Right ventricle myocardium superior (tissue), 1 donor: ENCODE data around the gene NOS1AP. TPM values are rescaled to one million over a fixed set of nuclear protein-coding genes. Genes with fewer than 3 reads are reported as not detected.
"Not testable (repeated sequence)": the region's sequence is repeated elsewhere in the genome, so short reads cannot be mapped to it uniquely, and the experiment has no call there.

Experiments
- ATAC-seq: fragments of 200-7000 bp; cut with Tn5 transposase; one replicate; pipeline ENCODE4 v1.9.1; 2020; ENCODE audit warnings: mild to moderate bottlenecking; ENCODE audit not compliant: poor library complexity
- DNase-seq: peaks from one replicate; pipeline ENCODE4 v3.0.0-alpha.2; 2020
- intact Hi-C: fragments of 100-400 bp; cut with DNase I; formaldehyde crosslinking; loops from one replicate; pipeline ENCODE4 v1.11.2; 2022
- total RNA-seq: library from RNA; stranded (reverse); fragmentation: NEBNext Ultra II Directional; extraction: Animal tissue kit (Norgen Biotek cat#: 25700); gene quantifications from one replicate; pipeline ENCODE4 v1.2.1, GENCODE V29; 2021
- donor health status: DM: no; HTN: yes; CAD: no; lungs with severe emphysema.

NOS1AP gene
- total RNA-seq, 1 donor from 2014 or later, result 4.6 TPM

- DNase-seq (no peak), ATAC-seq (no peak)
- intact Hi-C loops, result no loop called here
These were observed 11.8 kb downstream of the NOS1AP start for GRCh38 chr1:162081316-162081715.

- ATAC-seq, intact Hi-C loops, DNase-seq: not testable (repeated sequence)
These were observed 12.6 kb downstream of the NOS1AP start for GRCh38 chr1:162082080-162082479.

- intact Hi-C loops, result no loop called here
- ATAC-seq, result no peak
- no peak for DNase-seq
These were observed 13.8 kb downstream of the NOS1AP start for GRCh38 chr1:162083273-162083672.

- intact Hi-C loops, result no loop called here
- DNase-seq, result no peak
- no peak for ATAC-seq
These were observed 16.5 kb downstream of the NOS1AP start for GRCh38 chr1:162085991-162086390.

GRCh38 chr1:162087111-162087510 lies 17.6 kb downstream of the NOS1AP start:
- ATAC-seq (no peak), DNase-seq (no peak)
- intact Hi-C loops, result no loop called here

GRCh38 chr1:162087574-162087973 lies 18.1 kb downstream of the NOS1AP start:
- ATAC-seq (no peak), DNase-seq (no peak)
- intact Hi-C loops, result no loop called here

- ATAC-seq, result no peak
- intact Hi-C loops, result no loop called here
- no peak for DNase-seq
These were observed 18.9 kb downstream of the NOS1AP start for GRCh38 chr1:162088281-162088969.

- ATAC-seq (no peak), DNase-seq (no peak)
- intact Hi-C loops, result no loop called here
These were observed 20.3 kb downstream of the NOS1AP start for GRCh38 chr1:162089748-162090147.

GRCh38 chr1:162090378-162090777 lies 20.9 kb downstream of the NOS1AP start:
- ATAC-seq (no peak), DNase-seq (no peak)
- intact Hi-C loops, result no loop called here

- intact Hi-C loops, result no loop called here
- no peak for ATAC-seq
- no peak for DNase-seq
These were observed 22.4 kb downstream of the NOS1AP start for GRCh38 chr1:162091681-162092524.

- ATAC-seq, result no peak
- no peak for DNase-seq
- intact Hi-C loops, result no loop called here
These were observed 23.6 kb downstream of the NOS1AP start for GRCh38 chr1:162093095-162093494.

- intact Hi-C loops, result no loop called here
- ATAC-seq (no peak), DNase-seq (no peak)
These were observed 24.8 kb downstream of the NOS1AP start for GRCh38 chr1:162094271-162094670.

- ATAC-seq (no peak), DNase-seq (no peak)
- intact Hi-C loops, result no loop called here
These were observed 25.2 kb downstream of the NOS1AP start for GRCh38 chr1:162094723-162095122.

- intact Hi-C loops, result no loop called here
- ATAC-seq, result no peak
- DNase-seq, result no peak
These were observed 38.4 kb downstream of the NOS1AP start for GRCh38 chr1:162107911-162108310.

GRCh38 chr1:162108426-162108825 lies 38.9 kb downstream of the NOS1AP start:
- intact Hi-C loops, result no loop called here
- no peak for DNase-seq
- ATAC-seq, result no peak

GRCh38 chr1:162110910-162111309 lies 41.4 kb downstream of the NOS1AP start:
- DNase-seq, result no peak
- ATAC-seq, result no peak
- intact Hi-C loops, result no loop called here

- no peak for ATAC-seq
- no peak for DNase-seq
- intact Hi-C loops, result no loop called here
These were observed 42.1 kb downstream of the NOS1AP start for GRCh38 chr1:162111572-162111971.

GRCh38 chr1:162113419-162113818 lies 43.9 kb downstream of the NOS1AP start:
- intact Hi-C loops, result no loop called here
- no peak for DNase-seq
- no peak for ATAC-seq

- ATAC-seq (no peak), DNase-seq (no peak)
- intact Hi-C loops, result no loop called here
These were observed 47.7 kb downstream of the NOS1AP start for GRCh38 chr1:162117039-162117774.

- ATAC-seq, result no peak
- intact Hi-C loops, result no loop called here
These were observed 48.6 kb downstream of the NOS1AP start for GRCh38 chr1:162118063-162118462.

More at GRCh38 chr1:162118063-162118462, 48.6 kb downstream of the NOS1AP start:
- DNase-seq, result no peak
